ENCODE results near the gene WDR46. TPM values are rescaled to one million over a fixed set of nuclear protein-coding genes. Genes with fewer than 3 reads are reported as not detected.

WDR46 gene
- total and polyA plus RNA-seq, 12 donors, result 44.0 to 139 (median 57.7) TPM

DNA sequence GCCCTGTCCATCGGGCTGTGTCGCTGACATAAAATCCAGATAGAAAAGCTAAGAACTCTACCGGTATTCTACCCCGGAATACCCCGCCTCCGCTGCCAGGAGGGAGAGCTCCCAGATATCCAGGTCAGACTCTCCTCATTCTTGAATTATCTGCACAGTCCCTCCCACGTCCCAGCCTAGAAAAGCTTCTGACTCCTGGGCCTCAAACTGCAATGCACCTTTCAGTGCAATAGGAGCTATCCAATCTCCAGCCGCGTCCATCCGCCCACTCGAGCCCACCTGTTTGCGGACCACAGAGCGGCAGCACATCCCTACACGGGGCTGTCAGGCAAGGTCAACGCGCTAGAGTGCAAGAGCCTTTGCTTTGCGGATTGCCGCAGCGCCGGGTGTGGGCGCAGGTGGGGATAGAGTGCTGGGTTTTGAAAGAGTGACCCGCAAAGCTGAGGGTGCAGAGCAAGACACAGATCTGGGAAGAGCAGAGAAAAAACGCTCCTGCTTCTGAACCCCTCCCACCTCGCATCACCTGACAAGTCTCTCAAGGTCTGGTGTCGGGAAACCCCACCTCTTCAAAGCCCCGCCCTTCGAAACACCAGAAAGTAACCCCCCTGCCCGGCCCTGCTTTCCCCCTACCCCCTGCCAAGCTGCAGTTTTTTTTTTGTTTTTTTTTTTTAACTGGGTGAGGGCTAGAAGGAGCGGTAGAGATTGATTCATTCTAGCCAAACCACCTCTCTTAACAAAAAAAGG lies 23.5 kb upstream of the WDR46 start:
- Histone ChIP-seq H3K27me3 (no peaks in the 10 kb centered on the region), H3K9me3 (replicated peaks in 1 of 3) (no peaks in the 10 kb centered on the region), H3K36me3 (replicated peaks in 1 of 2) (peaks cover 0 to 21% of the 10 kb centered on the region in 2 donors), H3K4me3 (peak overlapping the region; percentile 57 to 99 (median 96)), H3K27ac (peak overlapping the region; percentile 80 to 99 (median 95)), H3K4me1 (replicated peaks in 1 of 2) (peaks cover 29 to 45% of the 10 kb centered on the region in 2 donors)
- intact Hi-C loops (cut with DNase I), result no loop called here
- WGBS, 4 donors, result 2 to 6% (median 5%) methylated on average over 11 to 29 of the region's 29 CpGs
- peak in 1 of 2 donors; percentile 63 for TF ChIP-seq POLR2A (IDR thresholded peaks at IDR 0.05)
- no peak for TF ChIP-seq CTCF (IDR thresholded peaks at IDR 0.05)
- DNase-seq, result peak; percentile 85 to 95 (median 94)

DNA sequence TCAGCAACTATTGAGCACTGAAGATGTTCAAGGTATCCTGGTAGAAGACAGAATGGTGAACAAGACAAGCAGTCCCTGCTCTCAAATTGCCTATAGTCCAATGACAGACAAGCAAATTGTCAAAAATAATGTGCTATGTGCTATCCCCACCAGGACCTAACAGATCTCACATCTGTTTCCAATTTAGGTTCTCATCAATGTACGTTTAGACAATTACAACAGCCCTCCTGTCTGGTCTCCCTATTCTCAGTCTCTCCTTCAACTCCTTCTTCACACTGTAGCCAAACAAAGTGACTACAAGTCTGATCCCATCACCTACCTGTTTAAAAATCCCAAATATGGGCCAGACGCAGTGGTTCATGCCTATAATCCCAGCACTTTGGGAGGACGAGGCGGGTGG lies 17.3 kb upstream of the WDR46 start:
- H3K4me3 ChIP-seq, result no peak overlapping the region
- peaks cover 3 to 18% of the 10 kb centered on the region in 2 donors for H3K4me1 ChIP-seq (replicated peaks in 1 of 2)
- DNase-seq, result no peak
- H3K27ac ChIP-seq, result peak overlapping the region in 1 of 5 donors; percentile 10
- H3K36me3 ChIP-seq (replicated peaks in 1 of 2), result peaks cover 0 to 62% of the 10 kb centered on the region in 2 donors
- 83 to 92% (median 88%) methylated on average over 4 of the region's 4 CpGs for WGBS, 4 donors
- H3K9me3 ChIP-seq (replicated peaks in 1 of 3), result no peaks in the 10 kb centered on the region
- intact Hi-C loops (cut with DNase I), result no loop called here
- H3K27me3 ChIP-seq, result no peaks in the 10 kb centered on the region
- TF ChIP-seq CTCF (IDR thresholded peaks at IDR 0.05) (no peak), POLR2A (IDR thresholded peaks at IDR 0.05) (no peak)

DNA sequence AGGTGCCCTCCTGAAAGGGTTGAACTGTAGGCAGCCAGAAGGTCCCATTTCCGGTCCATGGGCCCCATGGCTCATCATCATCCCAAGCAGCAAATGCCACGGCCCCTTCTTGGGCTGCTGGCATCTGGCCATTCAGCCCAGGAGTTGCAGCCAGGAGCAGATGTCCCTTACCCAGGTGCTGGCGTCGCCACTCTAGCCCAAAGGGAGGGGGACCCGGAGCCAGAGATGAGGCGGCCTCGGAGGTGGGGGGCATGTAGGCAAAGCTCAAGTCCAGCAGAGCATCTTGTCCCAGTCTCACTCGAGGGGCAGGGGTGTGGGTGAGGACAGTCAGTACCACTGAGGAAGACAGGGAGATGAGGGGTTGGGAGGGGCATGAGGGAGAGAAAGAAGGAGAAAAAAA lies 16.0 kb upstream of the WDR46 start:
- H3K36me3 ChIP-seq (replicated peaks in 1 of 2), result peaks cover 0 to 53% of the 10 kb centered on the region in 2 donors
- intact Hi-C loops (cut with DNase I), result no loop called here
- no peak overlapping the region for H3K4me3 ChIP-seq
- DNase-seq, result no peak
- no peaks in the 10 kb centered on the region for H3K9me3 ChIP-seq (replicated peaks in 1 of 3)
- H3K4me1 ChIP-seq (replicated peaks in 1 of 2), result peaks cover 12 to 21% of the 10 kb centered on the region in 2 donors
- H3K27ac ChIP-seq, result peak overlapping the region in 1 of 5 donors; percentile 52
- TF ChIP-seq CTCF (IDR thresholded peaks at IDR 0.05) (no peak), POLR2A (IDR thresholded peaks at IDR 0.05) (no peak)
- no peaks in the 10 kb centered on the region for H3K27me3 ChIP-seq
- 77 to 92% (median 84%) methylated on average over 4 to 8 of the region's 8 CpGs for WGBS, 4 donors

DNA sequence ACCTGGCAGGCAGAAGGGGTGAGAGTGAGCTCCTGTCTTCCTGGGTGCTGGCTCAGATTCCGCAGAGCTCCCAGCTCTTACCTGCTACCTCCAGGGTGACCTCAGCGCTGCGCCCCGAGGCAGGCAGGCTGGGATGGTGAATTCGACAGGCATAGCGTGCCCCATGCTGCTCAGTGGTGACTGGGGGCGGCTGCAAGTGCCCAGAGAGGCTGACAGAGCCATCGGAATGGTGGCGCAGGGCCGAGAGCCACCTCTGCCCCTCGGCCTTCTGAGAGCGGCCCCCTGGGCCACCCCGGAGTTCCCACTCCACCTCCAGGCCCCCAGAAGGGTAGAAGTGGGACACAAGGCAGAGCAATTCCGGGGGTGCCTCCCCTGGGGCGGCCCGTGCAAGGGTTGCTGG lies 15.2 kb upstream of the WDR46 start:
- Histone ChIP-seq H3K27ac (no peak overlapping the region), H3K4me1 (replicated peaks in 1 of 2) (peaks cover 12 to 22% of the 10 kb centered on the region in 2 donors), H3K9me3 (replicated peaks in 1 of 3) (no peaks in the 10 kb centered on the region), H3K27me3 (no peaks in the 10 kb centered on the region), H3K4me3 (no peak overlapping the region), H3K36me3 (replicated peaks in 1 of 2) (peaks cover 0 to 48% of the 10 kb centered on the region in 2 donors)
- no peak for DNase-seq
- intact Hi-C loops (cut with DNase I), result no loop called here
- 84 to 94% (median 91%) methylated on average over 11 to 16 of the region's 16 CpGs for WGBS, 4 donors
- TF ChIP-seq POLR2A (IDR thresholded peaks at IDR 0.05) (no peak), CTCF (IDR thresholded peaks at IDR 0.05) (no peak)
